ENCODE measurements around the gene CYP4V2.

DNA sequence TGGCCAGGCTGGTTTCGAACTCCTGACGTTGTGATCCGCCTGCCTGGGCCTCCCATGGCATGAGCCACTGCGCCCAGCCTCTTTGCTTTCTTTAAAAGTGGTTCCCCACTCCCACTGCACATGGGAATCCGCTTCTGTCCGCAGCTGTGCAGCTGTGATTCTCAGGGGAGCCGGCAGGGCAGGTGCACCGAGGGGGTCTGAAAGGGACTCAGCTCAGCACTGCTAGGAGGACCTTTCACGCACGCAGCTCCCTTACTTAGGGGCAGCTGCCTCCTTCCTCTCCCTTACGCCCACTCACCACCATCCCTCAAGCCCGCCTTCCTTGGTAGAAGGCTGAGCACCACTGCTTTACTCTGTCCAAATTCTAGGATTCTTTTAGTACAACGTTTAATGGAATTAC is 40.4 kb upstream of the CYP4V2 start:
- TF ChIP-seq BHLHE40 (IDR thresholded peaks at IDR 0.05; ENCODE audit: borderline replicate concordance) = no peak
- no peak for TF ChIP-seq FOXK2 (IDR thresholded peaks at IDR 0.05)
- no peak for TF ChIP-seq SUZ12 (IDR thresholded peaks at IDR 0.05)
- TF ChIP-seq, protein P1, sequence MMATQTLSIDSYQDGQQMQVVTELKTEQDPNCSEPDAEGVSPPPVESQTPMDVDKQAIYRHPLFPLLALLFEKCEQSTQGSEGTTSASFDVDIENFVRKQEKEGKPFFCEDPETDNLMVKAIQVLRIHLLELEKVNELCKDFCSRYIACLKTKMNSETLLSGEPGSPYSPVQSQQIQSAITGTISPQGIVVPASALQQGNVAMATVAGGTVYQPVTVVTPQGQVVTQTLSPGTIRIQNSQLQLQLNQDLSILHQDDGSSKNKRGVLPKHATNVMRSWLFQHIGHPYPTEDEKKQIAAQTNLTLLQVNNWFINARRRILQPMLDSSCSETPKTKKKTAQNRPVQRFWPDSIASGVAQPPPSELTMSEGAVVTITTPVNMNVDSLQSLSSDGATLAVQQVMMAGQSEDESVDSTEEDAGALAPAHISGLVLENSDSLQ (IDR thresholded peaks at IDR 0.05) = no peak
- no peak for TF ChIP-seq CTBP1 (IDR thresholded peaks at IDR 0.05; ENCODE audit: borderline replicate concordance)
- no peak for TF ChIP-seq HDGF (IDR thresholded peaks at IDR 0.05; ENCODE audit: borderline replicate concordance)
- no peak for TF ChIP-seq SP1 (IDR thresholded peaks at IDR 0.05)
- no peak for TF ChIP-seq ZNF384 (IDR thresholded peaks at IDR 0.05)
- TF ChIP-seq ELF4 (IDR thresholded peaks at IDR 0.05) = no peak
- TF ChIP-seq ARNT (IDR thresholded peaks at IDR 0.05) = no peak
- no peak for TF ChIP-seq LEF1 (IDR thresholded peaks at IDR 0.05; ENCODE audit: borderline replicate concordance)
- no peak for TF ChIP-seq FOXA1 (IDR thresholded peaks at IDR 0.05)

All from HEK293T (cell line).